AG09309 (cell line): ENCODE measurements around the gene IFT122.

Experiments used
- DNase-seq: peaks from one replicate; pipeline ENCODE4 v3.0.0-alpha.2; 2010; ENCODE audit warnings: low read depth
- H3K4me3 ChIP-seq: 2 replicates; pipeline ENCODE4 v1.5.1; 2011; ENCODE audit warnings: mild to moderate bottlenecking, low read depth, low read length, moderate library complexity; ENCODE audit not compliant: control insufficient read depth
- CTCF ChIP-seq: IDR thresholded peaks from 2 replicates; pipeline ENCODE4 v1.5.1; 2011; ENCODE audit warnings: mild to moderate bottlenecking, low read depth, low read length, inconsistent platforms; ENCODE audit not compliant: insufficient read depth, control insufficient read depth; ENCODE audit errors: missing control alignments

Gene IFT122

GRCh38 chr3:129399145-129399894 lies 40.7 kb upstream of the IFT122 start:
- peak overlapping the region; percentile 70 for H3K4me3 ChIP-seq
- peak; percentile 81 for TF ChIP-seq CTCF
- peak; percentile 90 for DNase-seq

DNA sequence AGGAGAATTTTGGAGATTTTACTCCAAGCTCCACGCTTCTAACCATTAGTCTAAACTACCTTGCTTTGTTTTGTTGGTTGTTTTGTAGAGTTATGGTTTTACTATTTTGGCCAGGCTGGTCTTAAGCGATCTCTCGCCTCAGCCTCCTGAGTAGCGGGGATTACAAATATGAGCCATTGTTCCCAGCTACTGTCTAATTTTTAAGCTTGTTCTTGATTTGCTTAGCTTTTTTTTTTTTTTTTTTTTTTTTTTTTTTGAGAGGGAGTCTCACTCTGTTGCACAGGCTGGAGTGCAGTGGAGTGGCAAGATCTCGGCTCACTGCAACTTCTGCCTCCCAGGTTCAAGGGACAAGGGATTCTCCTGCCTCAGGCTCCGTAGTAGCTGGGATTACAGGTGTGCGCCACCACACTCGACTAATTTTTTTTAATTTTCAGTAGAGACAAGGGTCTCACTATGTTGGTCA lies 40.1 kb upstream of the IFT122 start:
- DNase-seq, result no peak
- no peak for TF ChIP-seq CTCF
- no peak overlapping the region for H3K4me3 ChIP-seq

GRCh38 chr3:129402210-129402609 lies 37.8 kb upstream of the IFT122 start:
- DNase-seq, result no peak
- no peak overlapping the region for H3K4me3 ChIP-seq
- TF ChIP-seq CTCF, result no peak

- no peak for TF ChIP-seq CTCF
- DNase-seq, result no peak
- H3K4me3 ChIP-seq, result no peak overlapping the region
Measured at GRCh38 chr3:129402616-129403015, 37.4 kb upstream of the IFT122 start.

GRCh38 chr3:129403450-129403849 lies 36.6 kb upstream of the IFT122 start:
- no peak for TF ChIP-seq CTCF
- DNase-seq, result no peak

GRCh38 chr3:129404130-129404529 lies 35.9 kb upstream of the IFT122 start:
- DNase-seq, result no peak
- H3K4me3 ChIP-seq, result no peak overlapping the region
- TF ChIP-seq CTCF, result no peak

More at GRCh38 chr3:129403450-129403849, 36.6 kb upstream of the IFT122 start:
- no peak overlapping the region for H3K4me3 ChIP-seq

DNA sequence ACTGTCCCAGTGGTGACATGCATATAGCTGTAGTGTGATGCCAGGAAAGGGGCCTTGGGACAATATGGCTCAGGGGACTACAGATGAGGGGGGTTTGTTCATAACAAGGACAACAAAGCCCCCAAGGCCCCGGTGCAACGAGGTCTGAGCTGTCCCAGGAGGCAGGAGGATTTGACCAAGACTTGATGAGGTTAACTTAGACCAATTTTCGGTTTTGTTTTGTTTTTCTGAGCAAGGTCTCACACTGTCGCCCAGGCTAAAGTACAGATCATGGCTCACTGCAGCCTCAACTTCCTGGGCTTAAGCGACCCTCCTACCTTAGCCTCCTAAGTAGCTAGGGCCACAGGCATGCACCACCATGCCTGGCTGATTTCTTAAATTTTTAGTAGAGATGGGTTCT lies 35.4 kb upstream of the IFT122 start:
- no peak for DNase-seq
- no peak for TF ChIP-seq CTCF
- no peak overlapping the region for H3K4me3 ChIP-seq
